HG03520 (cell line): Measurements from ENCODE around the gene IER3.

Experiments
- ATAC-seq: cut with Tn5 transposase; IDR thresholded peaks from one replicate; pipeline ENCODE4 v1.9.1; 2021; ENCODE audit warnings: mild to moderate bottlenecking, moderate library complexity; ENCODE audit not compliant: unreplicated experiment

The IER3 gene, protein sequence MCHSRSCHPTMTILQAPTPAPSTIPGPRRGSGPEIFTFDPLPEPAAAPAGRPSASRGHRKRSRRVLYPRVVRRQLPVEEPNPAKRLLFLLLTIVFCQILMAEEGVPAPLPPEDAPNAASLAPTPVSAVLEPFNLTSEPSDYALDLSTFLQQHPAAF

DNA sequence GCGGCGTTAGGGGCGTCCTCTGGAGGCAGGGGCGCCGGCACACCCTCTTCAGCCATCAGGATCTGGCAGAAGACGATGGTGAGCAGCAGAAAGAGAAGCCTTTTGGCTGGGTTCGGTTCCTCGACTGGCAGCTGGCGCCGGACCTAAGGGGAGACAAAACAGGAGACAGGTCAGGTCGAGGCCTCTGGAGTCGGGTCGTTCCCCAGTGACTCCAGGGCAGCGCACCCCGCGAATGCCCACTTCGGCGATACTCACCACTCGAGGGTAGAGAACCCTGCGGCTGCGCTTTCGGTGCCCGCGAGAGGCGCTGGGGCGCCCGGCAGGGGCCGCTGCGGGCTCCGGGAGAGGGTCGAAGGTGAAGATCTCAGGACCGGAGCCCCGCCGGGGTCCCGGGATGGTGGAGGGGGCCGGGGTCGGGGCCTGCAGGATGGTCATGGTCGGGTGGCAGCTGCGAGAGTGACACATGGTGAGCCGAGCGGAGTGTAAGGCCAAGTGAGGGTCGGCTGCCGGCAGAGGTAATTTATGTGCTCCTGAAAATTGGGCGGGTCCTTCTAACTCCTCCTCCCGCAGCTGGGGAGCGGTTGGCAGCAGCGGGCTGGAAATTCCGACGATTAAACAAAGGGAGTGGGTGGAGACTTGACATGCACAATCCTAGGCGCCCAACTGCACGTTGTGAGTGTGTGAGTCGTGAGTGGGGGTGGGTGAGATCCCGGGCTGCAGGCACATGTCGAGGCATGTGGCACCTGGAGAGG, at the start of gene IER3:
TSS of gene IER3 (minus strand) at position 494 of the 752 bp plus-strand sequence. CDS start at position 465, 29 bp downstream.
- no peak for ATAC-seq

DNA sequence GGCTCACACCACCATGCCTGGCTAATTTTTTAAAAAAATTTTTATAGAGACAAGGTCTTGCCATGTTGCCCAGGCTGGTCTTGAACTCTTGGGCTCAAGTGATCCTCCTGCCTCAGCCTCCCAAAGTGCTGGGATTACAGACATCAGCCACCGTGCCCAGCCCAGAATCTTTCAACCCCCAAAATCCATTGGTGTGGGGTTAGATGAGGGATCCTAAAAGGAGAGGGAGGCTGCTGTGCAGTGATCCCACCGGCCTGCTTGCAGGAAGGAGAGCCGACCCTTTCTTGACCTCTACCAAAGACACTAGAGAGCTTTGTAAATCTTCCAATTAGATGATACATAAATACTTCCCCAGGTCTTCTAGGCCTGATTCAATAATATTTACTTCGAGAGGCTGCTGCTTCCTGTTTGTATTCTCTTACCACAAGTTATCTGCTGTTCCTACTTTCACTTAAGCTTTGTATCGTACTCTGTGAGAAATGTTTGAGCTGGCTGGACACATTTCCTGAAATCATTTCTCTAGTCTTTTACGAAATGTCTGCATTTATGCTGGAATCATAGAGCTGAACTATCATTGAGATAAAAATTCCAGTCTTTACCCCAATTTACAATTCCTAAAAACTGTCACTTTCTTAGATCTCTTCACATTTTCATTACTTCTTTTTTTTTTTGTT, 49.3 kb upstream of the IER3 start:
- no peak for ATAC-seq

DNA sequence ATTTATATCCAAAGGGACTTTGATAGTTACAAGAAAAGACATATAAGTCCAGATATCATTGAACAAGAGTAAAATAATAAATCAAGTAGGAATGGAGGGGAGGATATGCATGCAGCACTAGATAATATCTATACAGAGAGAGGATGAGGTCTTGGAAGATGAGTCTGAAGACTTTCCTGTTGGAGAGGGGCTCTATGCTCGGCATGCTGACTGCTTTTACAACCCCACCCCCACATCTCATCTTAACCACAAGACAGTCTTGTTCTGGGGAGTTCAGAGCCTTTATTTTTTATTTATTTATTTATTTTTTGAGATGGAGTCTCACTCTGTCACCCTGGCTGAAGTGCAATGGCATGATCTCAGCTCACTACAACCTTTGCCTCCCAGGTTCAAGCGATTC, 48.4 kb upstream of the IER3 start:
- ATAC-seq = no peak

DNA sequence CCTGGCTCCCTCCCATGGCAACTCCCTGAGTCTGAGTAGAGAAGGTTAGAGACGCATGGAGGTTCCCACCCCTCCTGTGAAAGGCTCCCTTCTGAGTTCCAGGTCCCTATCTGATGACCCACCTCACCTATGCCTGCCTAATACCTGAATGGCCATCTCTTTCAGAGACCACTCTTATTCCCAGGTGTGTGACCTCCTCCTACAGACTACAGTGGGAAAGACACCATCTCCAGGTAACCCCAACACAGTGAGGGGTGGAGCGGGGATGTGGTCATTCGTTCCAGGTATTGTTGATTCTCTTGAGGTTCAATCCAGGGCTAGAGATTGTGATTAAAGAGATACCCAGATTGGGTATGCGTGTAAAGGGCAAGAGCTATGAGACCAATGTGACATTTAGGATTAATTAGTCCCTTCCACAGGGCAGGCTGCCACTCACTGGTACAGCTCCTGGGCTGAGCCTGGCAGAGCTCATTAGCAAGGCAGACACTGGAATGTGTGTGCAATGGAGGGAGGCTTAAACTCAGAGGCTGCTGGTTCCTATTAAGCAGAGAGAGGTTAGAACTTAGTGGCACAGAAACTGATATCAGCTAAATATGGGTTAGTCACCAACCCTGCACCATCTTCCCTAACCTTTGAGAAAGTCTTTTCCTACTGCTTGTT, 46.5 kb upstream of the IER3 start:
- ATAC-seq = no peak

DNA sequence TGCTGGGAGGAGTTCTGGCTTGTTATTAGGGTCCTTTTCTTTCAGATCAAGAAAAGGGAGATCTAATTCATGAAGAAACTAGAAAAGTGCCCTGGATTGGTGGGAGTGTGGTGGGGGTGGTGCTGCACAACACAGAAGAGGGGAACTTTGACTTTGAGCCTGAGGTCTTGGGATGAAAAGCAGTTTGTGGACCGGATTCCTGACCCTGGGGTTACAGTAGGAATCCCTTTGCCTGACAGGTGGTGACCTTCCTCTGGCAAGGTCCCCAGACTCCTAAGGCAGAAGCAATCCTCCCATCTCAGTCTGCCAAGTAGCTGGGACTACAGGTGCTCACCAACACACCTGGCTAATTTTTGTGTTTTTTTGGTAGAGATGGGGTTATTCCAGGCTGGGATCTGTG, 45.3 kb upstream of the IER3 start:
- ATAC-seq = no peak

DNA sequence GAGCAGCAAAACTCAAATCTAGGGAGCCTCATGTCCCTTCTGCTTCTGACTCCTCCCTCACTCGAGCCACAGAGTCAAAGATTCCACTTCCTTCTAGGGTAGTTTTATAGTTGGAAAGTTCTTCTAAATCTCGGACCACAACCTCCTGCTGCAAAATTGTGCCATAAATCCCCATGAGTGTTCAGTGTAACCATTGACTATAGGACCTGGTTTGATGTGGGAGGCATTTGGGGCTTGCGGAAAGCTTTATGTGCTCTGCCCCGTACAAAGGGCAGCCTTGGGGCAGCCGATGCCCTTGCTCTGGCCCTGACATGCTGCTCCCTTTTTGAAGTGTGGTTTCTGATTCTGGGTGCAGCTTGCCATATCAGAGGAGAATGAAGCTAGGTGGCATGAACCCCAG, 43.6 kb upstream of the IER3 start:
- ATAC-seq = no peak

DNA sequence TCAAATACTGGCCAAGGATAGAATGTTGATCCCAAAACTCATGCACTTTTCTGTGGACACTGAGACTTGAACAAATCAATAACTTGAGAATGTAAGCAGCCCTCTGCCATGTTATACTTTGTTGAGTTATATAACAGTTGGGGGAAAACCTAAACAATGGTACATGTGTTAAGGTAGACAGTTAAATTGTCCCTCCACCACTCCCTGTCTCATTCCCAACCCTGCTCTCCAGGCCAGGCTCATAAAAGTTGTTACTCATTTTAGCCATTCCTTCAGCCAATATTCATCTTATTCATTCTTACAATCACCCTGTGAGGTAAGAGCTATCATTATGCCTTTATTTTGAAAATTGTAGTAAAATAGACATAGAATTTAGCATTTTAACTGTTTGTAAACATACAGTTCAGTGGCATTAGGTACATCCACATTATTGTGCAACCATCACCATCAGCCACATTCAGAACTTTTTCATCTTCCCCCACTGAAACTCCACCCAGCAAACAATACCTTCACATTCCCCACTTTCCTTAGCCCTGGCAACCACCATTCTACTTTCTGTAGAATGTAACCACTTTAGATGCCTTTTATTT, 38.2 kb upstream of the IER3 start:
- no peak for ATAC-seq

DNA sequence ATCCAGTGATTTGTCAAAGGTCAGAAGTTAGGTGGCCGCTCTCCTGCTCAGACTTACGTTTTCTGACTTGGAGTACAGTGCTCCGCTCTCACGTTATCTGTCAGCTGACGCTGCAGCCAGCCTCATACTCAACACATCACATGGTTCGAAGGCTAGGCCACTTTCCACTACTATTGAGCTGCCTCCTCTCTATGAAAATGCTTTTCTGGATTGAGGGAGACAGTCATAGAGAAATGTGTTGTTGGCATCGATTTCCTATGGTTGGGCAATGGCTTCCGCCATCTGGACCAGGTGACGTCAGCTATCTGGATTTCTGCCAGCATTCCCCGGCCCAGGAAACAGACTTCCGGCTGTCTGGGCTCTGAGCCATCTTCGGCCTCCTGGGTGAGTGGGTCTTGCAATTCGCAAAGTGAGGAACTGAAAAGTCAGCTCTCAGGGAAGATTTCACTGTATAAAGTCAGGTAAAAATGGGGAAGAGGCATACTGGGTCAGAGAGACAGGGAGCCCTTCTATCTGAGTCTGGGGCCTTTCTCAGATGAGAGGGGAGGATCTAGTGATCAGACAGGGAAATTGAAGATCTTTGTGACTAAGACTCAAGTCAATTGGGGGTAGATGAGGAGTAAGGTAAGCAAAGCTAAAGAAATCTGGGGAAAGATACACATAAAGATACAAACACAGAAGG, 37.5 kb upstream of the IER3 start:
- no peak for ATAC-seq

DNA sequence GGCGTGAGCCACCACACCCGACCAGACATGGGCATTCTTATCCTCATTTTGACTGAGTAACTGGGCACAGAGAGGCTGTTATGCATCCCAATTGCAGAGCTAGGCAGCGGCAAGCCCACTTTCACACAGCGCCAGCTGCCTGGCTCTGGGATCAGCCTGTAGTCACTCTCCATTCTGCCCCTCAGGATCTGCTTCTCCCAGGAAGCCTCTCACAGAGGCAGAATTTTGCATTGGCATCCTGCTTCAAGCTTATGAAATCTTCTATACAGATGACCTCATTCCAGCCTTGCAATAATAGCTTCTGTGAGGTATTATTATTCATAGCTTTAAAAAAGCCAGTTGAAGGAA, 37.0 kb upstream of the IER3 start:
- no peak for ATAC-seq

DNA sequence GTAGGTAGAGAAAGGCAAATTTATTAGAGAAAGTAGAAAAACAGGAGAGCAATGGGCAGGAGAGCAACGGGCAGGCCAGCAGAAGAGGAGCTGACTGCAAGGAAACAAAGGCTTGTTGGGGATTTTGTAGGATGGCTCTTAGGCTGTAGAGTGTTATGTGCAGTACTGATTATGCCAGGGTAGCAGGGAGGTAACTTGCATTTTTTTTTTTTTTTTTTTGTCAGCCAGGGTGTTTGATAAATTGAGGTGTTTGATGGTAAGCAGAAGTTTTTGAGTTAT, 36.2 kb upstream of the IER3 start:
- ATAC-seq = no peak

DNA sequence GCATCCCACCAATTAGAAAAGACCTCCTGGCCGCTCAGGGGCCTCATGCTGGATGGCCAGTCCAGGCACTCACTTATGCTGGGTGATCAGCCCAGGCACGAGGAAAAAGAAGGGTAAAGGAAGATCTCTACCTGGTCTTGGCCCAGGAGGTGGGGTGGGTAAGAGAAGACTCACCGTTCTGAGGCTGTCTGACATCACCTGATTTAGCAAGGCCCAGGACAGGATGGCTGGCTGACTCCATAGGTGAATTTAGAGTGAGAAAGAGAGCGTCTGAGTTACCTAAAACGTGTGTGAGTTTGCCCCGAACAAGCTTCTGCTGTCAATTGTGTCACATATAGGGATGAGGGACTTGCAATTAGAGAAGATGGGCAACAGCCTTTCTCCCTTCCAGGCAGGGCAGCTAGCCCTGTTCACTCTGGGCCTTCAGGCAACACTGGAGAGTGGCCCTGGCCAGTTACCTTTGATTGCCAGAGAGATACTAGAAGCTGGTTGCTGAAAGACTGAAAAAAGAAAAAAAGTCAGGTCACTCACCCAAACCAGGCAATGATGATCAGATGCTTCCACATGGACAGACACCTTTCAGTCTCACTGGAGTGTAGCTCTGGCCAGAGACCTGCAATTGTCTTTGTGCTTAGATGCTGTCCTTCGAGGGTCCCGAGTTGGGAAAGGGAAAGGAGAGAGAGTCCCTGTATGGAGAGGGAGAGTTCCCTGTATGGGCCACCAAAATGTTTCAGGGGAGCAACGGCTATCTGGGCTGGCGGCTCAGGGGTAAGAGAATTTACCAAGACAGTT, 35.7 kb upstream of the IER3 start:
- ATAC-seq = no peak

DNA sequence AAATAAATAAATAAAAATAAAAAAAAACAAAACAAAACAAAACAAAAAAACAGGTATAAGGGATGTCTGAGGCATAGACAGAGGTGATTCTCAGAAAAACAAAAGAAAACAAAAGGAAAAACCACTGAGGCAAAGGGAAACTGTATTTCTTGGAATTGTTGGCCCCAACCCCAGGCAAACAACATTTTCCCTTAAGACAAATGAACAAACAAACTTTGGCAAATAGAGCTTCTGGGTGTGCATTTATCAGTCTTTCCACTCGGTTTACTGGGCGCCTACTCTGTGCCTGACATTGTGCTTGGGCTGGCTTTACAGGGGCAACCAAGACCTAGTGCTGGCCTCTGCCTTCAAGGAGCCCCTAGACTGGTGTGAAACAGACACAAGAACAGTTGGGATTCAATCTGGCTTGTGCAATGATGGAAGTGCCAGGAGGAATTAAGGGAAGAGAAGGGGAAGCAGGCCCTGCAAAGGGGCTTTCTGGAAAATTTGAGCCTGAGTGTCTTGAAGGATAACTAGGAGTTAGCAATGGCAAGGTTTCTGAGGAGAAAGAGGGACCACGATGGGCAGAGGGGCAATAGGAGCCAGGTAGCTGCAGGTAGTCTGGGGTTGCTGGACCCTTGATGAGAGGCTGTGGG, 33.8 kb upstream of the IER3 start:
- no peak for ATAC-seq

DNA sequence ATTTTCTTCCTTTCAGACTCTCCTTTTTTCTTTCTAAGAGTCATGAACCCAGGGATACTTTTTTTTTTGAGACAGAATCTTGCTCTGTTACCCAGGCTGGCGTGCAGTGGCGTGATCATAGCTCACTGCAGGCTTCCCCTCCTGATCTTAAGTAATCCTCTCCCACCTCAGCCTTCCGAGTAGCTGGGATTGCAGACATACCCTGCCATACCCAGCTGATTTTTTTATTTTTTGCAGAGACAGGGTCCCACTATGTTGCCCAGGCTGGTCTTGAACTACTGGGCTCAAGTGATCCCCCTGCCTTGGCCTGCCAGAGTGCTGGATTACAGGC, 32.8 kb upstream of the IER3 start:
- ATAC-seq = no peak

DNA sequence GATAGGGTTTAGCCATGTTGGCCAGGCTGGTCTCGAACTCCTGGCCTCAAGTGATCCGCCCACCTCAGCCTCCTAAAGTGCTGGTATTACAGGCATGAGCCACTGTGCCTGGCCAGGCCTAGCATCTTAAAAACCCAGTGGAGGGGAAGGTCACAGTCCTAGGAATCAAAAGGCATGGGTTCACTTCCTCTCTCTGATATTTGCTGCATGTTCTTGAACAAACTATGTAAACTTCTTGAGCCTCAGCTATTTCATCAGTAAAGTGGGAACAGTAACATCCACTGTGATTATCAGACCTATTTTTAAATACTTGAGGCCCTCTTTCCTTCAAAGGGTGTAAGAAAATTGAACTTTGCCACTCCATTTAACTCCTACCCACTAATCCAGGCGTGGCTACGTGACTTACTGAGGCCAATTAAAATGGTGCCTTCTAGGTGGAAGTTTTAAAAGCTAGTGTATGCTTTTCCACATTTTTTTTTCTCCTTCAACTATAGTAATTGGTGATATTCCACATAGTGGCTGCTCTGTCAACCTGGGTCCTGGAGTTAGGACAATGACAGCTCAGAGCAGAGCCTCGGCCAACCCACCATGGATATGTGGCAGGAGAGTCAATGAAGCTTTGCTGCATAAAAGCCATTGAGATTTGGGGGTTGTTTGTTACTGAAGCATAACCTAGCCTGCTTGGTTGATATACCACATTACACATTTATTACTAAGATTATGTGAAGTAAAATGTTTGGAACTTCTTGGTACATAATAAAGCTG, 32.2 kb upstream of the IER3 start:
- no peak for ATAC-seq

DNA sequence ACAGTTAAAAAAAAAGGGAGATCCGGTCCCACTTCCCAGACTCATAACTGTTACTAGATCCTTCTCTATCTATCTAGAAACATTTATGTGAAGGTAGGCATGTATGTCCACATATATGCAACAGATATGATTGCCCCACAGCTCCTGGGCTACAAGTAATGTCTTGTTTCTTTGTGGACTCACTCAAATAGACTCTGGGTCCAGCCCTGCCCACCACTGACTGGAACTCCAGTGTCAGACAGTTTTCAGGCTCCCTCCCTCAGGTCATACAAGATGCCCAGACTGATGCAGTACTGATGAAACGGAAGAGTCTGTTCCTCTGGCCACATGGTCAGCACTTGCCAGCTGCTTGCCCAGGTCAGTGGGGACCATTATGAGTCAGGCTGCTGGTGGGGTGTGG, 30.8 kb upstream of the IER3 start:
- no peak for ATAC-seq

DNA sequence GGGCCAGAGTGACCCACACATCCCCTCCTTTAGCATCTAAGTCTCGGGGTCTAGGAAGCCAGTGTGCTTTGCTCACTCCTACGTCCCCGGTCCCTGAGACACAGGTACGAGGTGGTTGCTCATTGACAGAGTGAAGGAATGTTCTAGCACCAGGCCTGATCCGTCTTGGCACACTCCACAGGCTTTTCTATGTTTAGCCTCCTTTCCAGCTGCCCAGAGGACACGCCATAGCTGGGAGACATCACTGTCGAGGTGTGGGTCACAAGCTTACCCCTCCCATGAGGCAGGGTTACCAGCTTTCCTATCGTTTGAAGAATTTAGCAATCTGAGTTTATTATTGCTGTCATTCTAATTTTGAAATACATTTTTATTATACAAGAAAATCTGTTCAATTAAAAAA, 30.4 kb upstream of the IER3 start:
- no peak for ATAC-seq

DNA sequence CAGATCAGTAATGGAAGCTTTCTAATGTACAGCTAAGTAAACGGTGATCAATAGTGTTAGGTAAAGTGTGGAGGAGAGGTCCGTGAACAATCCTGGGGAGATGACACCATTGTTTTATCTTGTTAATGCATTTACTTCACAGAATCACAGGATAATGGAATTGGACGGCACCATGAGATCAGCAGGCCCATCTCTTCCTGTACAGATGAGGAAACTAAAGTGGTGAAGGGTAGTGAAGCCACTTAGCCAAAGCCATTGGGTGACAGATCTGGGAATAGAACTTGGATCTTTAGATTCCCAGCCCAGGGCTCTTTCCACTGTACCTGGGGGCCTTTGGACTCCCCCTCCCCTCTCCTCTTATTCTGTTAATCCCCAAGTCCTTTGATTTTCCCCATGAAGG, 26.2 kb upstream of the IER3 start:
- no peak for ATAC-seq

DNA sequence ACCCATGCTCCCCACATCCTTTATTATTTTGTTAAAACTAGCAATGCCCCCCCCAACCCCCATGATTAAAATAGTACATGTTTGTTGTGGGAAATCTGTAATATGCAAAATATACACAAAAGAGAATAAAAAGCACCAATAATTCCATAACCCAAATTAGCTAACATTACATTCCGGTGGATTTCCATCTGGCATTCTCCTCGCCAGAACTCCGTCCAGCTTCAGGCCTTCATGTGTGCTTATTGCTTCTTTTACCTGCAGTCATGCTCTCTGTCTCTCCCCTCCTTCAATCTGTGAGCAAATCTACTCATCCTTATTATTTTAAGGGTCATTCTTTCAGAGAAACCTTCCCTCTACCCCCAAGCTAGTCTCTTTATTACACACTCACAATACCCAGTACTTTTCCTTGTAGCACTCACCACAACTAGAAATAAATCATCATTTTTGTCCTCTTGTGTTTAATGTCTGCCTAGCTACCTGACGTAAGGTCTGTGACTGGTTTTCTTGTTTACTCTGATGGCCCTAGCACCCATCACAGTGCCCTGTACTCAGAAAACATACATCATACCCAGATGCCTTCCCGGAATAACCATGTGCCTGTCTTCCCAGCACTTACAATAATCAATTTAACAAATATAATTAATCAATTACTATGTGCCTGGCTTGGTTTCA, 25.6 kb upstream of the IER3 start:
- no peak for ATAC-seq
